H1 (cell line): ENCODE results near the gene ALDH5A1. TPM values are rescaled to one million over a fixed set of nuclear protein-coding genes. Genes with fewer than 3 reads are reported as not detected.

Experiments
- CTCF ChIA-PET: fragments of 300-600 bp; sonication (Branson Sonifier 250); formaldehyde crosslinking; loops from one replicate; lab custom pipeline; 2021; ENCODE audit not compliant: partially characterized antibody; lab: Charles Lee
- POLR2A ChIA-PET: fragments of 300-600 bp; sonication (Branson Sonifier 250); formaldehyde crosslinking; loops from one replicate; lab custom pipeline; 2021; ENCODE audit warnings: inconsistent platforms; ENCODE audit not compliant: partially characterized antibody; lab: Charles Lee
- DNase-seq, 2 experiments: peaks; one replicate each; pipeline versions ENCODE4 v3.0.0 to v3.0.0-alpha.2; 2010 to 2022; ENCODE audit warnings: low spot score in 2 of 2, low read depth in 1 of 2, mixed read lengths in 1 of 2
- FAIRE-seq: peaks from 2 replicates; lab custom pipeline; 2011; peaks lifted over from hg19 to GRCh38; lab: Jason Lieb, UNC
- H2AFZ ChIP-seq: 2 replicates; pipeline ENCODE4 v1.8.1; 2012; ENCODE audit warnings: low read length, inconsistent platforms
- H2AK5ac ChIP-seq: 2 replicates; pipeline ENCODE4 v1.6.1; 2013; ENCODE audit warnings: low read depth, low read length
- H2BK120ac ChIP-seq: replicated peaks from 2 replicates; pipeline ENCODE3; 2013; ENCODE audit warnings: low read depth, low read length, inconsistent platforms
- H2BK12ac ChIP-seq: 2 replicates; pipeline ENCODE4 v1.6.1; 2013; ENCODE audit warnings: low read depth, low read length
- H2BK15ac ChIP-seq: 2 replicates; pipeline ENCODE4 v1.6.1; 2013; ENCODE audit warnings: low read length
- H2BK20ac ChIP-seq: 2 replicates; pipeline ENCODE4 v1.6.1; 2013; ENCODE audit warnings: low read length
- H2BK5ac ChIP-seq: 2 replicates; pipeline ENCODE4 v1.6.1; 2013; ENCODE audit warnings: low read depth, low read length
- H3K14ac ChIP-seq: 2 replicates; pipeline ENCODE4 v1.6.1; 2013; ENCODE audit warnings: inconsistent platforms; ENCODE audit not compliant: insufficient read length
- H3K18ac ChIP-seq: 2 replicates; pipeline ENCODE4 v1.6.1; 2013; ENCODE audit warnings: low read length; ENCODE audit errors: extremely low read depth
- H3K23ac ChIP-seq: 2 replicates; pipeline ENCODE4 v1.6.1; 2013; ENCODE audit warnings: inconsistent platforms; ENCODE audit not compliant: insufficient read length
- H3K23me2 ChIP-seq: 2 replicates; pipeline ENCODE4 v1.6.1; 2013; ENCODE audit warnings: low read depth, low read length
- H3K27ac ChIP-seq: 2 replicates; pipeline ENCODE4 v1.6.1; 2011; ENCODE audit warnings: low read depth, low read length, inconsistent platforms
- H3K27me3 ChIP-seq, 4 experiments: replicated peaks in 1 of 4; 1 replicate in 1 of 4; 2 replicates in 3 of 4; pipeline versions ENCODE4 v1.6.1 to v1.8.1; 2011 to 2013; ENCODE audit warnings: low read length in 3 of 4, mild to moderate bottlenecking in 3 of 4, inconsistent platforms in 2 of 4, mixed read lengths in 2 of 4, moderate library complexity in 1 of 4; ENCODE audit not compliant: control insufficient read depth in 3 of 4, insufficient read depth in 3 of 4; ENCODE audit errors: extremely low read depth in 1 of 4
- H3K36me3 ChIP-seq, 4 experiments: 2 replicates each; pipeline versions ENCODE4 v1.6.1 to v1.8.1; 2011 to 2013; ENCODE audit warnings: mild to moderate bottlenecking in 4 of 4, low read length in 3 of 4, moderate library complexity in 2 of 4, control low read depth in 1 of 4, inconsistent platforms in 1 of 4; ENCODE audit not compliant: insufficient read depth in 4 of 4, control insufficient read depth in 2 of 4
- H3K4ac ChIP-seq: replicated peaks from 2 replicates; pipeline ENCODE3; 2013; ENCODE audit warnings: low read length, low read depth, mixed read lengths, inconsistent platforms; ENCODE audit not compliant: insufficient read length
- H3K4me1 ChIP-seq, 4 experiments: replicated peaks in 1 of 4; 1 replicate in 1 of 4; 2 replicates in 3 of 4; pipeline versions ENCODE4 v1.6.1 to v1.8.1; 2011 to 2013; ENCODE audit warnings: low read length in 3 of 4, inconsistent platforms in 2 of 4, mixed read lengths in 1 of 4; ENCODE audit not compliant: insufficient read depth in 4 of 4, control insufficient read depth in 3 of 4
- H3K4me2 ChIP-seq, 2 experiments: 2 replicates each; pipeline versions ENCODE4 v1.6.1 to v1.8.1; 2011 to 2013; ENCODE audit warnings: low read depth in 2 of 2, low read length in 2 of 2, control low read depth in 1 of 2, inconsistent platforms in 1 of 2, mild to moderate bottlenecking in 1 of 2; ENCODE audit not compliant: insufficient read depth in 1 of 2
- H3K4me3 ChIP-seq, 4 experiments: fragments of 200-600, 300-600 bp in 1 of 4; sonication (generic), shearing (Covaris generic), sonication (Bioruptor Twin) in 1 of 4; 2 replicates each; pipeline versions ENCODE4 v1.5.1 to v1.8.1; 2011 to 2016; ENCODE audit warnings: low read length in 4 of 4, low read depth in 3 of 4, control low read depth in 2 of 4, inconsistent platforms in 2 of 4, mild to moderate bottlenecking in 2 of 4, mixed read lengths in 1 of 4, moderate library complexity in 1 of 4; ENCODE audit not compliant: insufficient read depth in 2 of 4; ENCODE audit errors: extremely low read depth in 1 of 4
- H3K56ac ChIP-seq: replicated peaks from 2 replicates; pipeline ENCODE3; 2013; ENCODE audit warnings: low read depth, mild to moderate bottlenecking, mixed read lengths, low read length, inconsistent platforms; ENCODE audit not compliant: insufficient read length
- H3K79me1 ChIP-seq: 2 replicates; pipeline ENCODE4 v1.6.1; 2013; ENCODE audit warnings: low read depth, low read length, control low read depth
- H3K79me2 ChIP-seq, 2 experiments: 2 replicates each; pipeline versions ENCODE4 v1.6.1 to v1.8.1; 2012 to 2013; ENCODE audit warnings: low read length in 2 of 2, mild to moderate bottlenecking in 2 of 2, inconsistent platforms in 1 of 2; ENCODE audit not compliant: insufficient read depth in 2 of 2, control insufficient read depth in 1 of 2
- H3K9ac ChIP-seq, 4 experiments: replicated peaks in 1 of 4; 1 replicate in 1 of 4; 2 replicates in 3 of 4; pipeline versions ENCODE4 v1.6.1 to v1.8.1; 2011 to 2013; ENCODE audit warnings: low read depth in 3 of 4, low read length in 3 of 4, control low read depth in 2 of 4, mild to moderate bottlenecking in 2 of 4, moderate library complexity in 2 of 4, inconsistent platforms in 1 of 4; ENCODE audit errors: extremely low read depth in 1 of 4
- H3K9me3 ChIP-seq, 2 experiments: 2 replicates each; pipeline versions ENCODE4 v1.6.1 to v1.8.1; 2012 to 2013; ENCODE audit warnings: mild to moderate bottlenecking in 2 of 2, moderate library complexity in 2 of 2, control low read depth in 1 of 2, inconsistent platforms in 1 of 2, low read depth in 1 of 2, low read length in 1 of 2, mixed read lengths in 1 of 2; ENCODE audit not compliant: insufficient read depth in 2 of 2
- H4K20me1 ChIP-seq, 2 experiments: replicated peaks in 1 of 2; 2 replicates each; pipeline versions ENCODE3 to v1.8.1; 2011 to 2013; ENCODE audit warnings: inconsistent platforms in 2 of 2, low read length in 2 of 2, mild to moderate bottlenecking in 1 of 2; ENCODE audit not compliant: insufficient read depth in 2 of 2, control insufficient read depth in 1 of 2
- H4K5ac ChIP-seq: 2 replicates; pipeline ENCODE4 v1.6.1; 2013; ENCODE audit warnings: low read length, low read depth, mixed read lengths, inconsistent platforms; ENCODE audit not compliant: insufficient read length
- H4K8ac ChIP-seq: 2 replicates; pipeline ENCODE4 v1.8.0; 2013; ENCODE audit warnings: mild to moderate bottlenecking, moderate library complexity, low read length, inconsistent platforms; ENCODE audit not compliant: insufficient read depth; ENCODE audit errors: extremely low read depth
- H4K91ac ChIP-seq: replicated peaks from 2 replicates; pipeline ENCODE3; 2013; ENCODE audit warnings: low read length, mixed read lengths, inconsistent platforms; ENCODE audit not compliant: insufficient read length
- BACH1 ChIP-seq: IDR thresholded peaks from 2 replicates; pipeline ENCODE4 v1.6.1; 2012; ENCODE audit warnings: low read length, improper control_type of control experiment
- FOSL1 ChIP-seq: IDR thresholded peaks from 2 replicates; pipeline ENCODE4 v1.6.1; 2011; ENCODE audit warnings: mild to moderate bottlenecking, low read depth, low read length, moderate library complexity; ENCODE audit not compliant: insufficient read depth
- RNF2 ChIP-seq: fragments of 200-900, 300-1000 bp; sonication (generic); IDR thresholded peaks from 2 replicates; pipeline ENCODE4 v1.7.1; 2016; ENCODE audit warnings: borderline replicate concordance, low read depth, mild to moderate bottlenecking, antibody characterized with exemption, low read length; ENCODE audit not compliant: poor library complexity, severe bottlenecking; ENCODE audit errors: missing control alignments
- SP1 ChIP-seq: IDR thresholded peaks from 2 replicates; pipeline ENCODE4 v1.6.1; 2011; ENCODE audit warnings: low read depth, low read length
- WGBS, 2 experiments: shearing (Covaris generic) in 1 of 2; methylation state at CpG; one replicate each; pipeline versions ENCODE4 v1.1.6 to v1.1.7; 2013 to 2015; ENCODE audit warnings: low lambda C conversion rate in 2 of 2, mixed read lengths in 2 of 2, inconsistent platforms in 1 of 2, low coverage in 1 of 2, missing lambda C conversion rate in 1 of 2; ENCODE audit not compliant: insufficient replicate concordance in 2 of 2, insufficient coverage in 1 of 2, insufficient read length in 1 of 2; ENCODE audit errors: extremely low coverage in 1 of 2, missing lambda C conversion rate in 1 of 2; 5-methylcytosine and 5-hydroxymethylcytosine counted together
- polyA plus RNA-seq, 7 experiments: library from polyadenylated mRNA; depleted of rRNA in 3 of 7; stranded (reverse) in 5 of 7; unstranded in 2 of 7; fragments of >200 nt in 5 of 7; fragments of 200-250 nt in 2 of 7; gene quantifications; 1 replicate in 5 of 7; 2 replicates in 1 of 7; 4 replicates in 1 of 7; pipeline versions ENCODE4 v1.2.1 to v1.2.3, GENCODE V29; 2011 to 2013; ENCODE audit warnings: missing spikeins in 2 of 7, mixed read lengths in 2 of 7
- total RNA-seq: library from RNA; stranded (reverse); fragmentation: NEBNext Ultra II Directional; extraction: Animal tissue kit (Norgen Biotek cat#: 25700); gene quantifications from 2 replicates; pipeline ENCODE4 v1.2.1, GENCODE V29; 2021

The ALDH5A1 gene
- total and polyA plus RNA-seq, 2 of the 8 experiments (the other 6 are each of a cell fraction or from before 2014, with no cell fraction given) = 1.5 to 2.4 TPM

- H3K9me3 ChIP-seq = no peaks in the 10 kb centered on the region
- no peak overlapping the region for H2BK20ac ChIP-seq
- no peaks in the 10 kb centered on the region; the same call in 1 of the 2 replicates for H3K23me2 ChIP-seq
- WGBS, 2 experiments = 96% methylated on average over 1 of the region's 1 CpG; no CpG with 5 or more reads in 1 of the 2 experiments
- no peaks in the 10 kb centered on the region for H3K79me1 ChIP-seq
- H3K36me3 ChIP-seq = no peaks in the 10 kb centered on the region
- no peak overlapping the region for H3K4me2 ChIP-seq
- H3K4me1 ChIP-seq = no peaks in the 10 kb centered on the region
- no peaks in the 10 kb centered on the region for H3K27me3 ChIP-seq
- DNase-seq = no peak
- no peak overlapping the region for H3K56ac ChIP-seq
- no peak overlapping the region for H2BK12ac ChIP-seq
- no peak for FAIRE-seq
- H3K79me2 ChIP-seq = no peaks in the 10 kb centered on the region
- H4K5ac ChIP-seq = no peak overlapping the region
- no peak overlapping the region for H2BK5ac ChIP-seq
- no peak overlapping the region for H2AK5ac ChIP-seq
- no peak overlapping the region for H3K18ac ChIP-seq
- no peak overlapping the region for H4K91ac ChIP-seq
- H3K23ac ChIP-seq = no peak overlapping the region
- no peak overlapping the region for H2AFZ ChIP-seq
- POLR2A ChIA-PET = no interaction called here
- H4K8ac ChIP-seq = no peak overlapping the region
- no peak overlapping the region for H3K4me3 ChIP-seq
- no peak overlapping the region for H3K4ac ChIP-seq
- H3K9ac ChIP-seq = no peak overlapping the region
- no peak overlapping the region for H3K14ac ChIP-seq
- H2BK15ac ChIP-seq = no peak overlapping the region
- TF ChIP-seq FOSL1 = no peak
- no peak for TF ChIP-seq BACH1
- TF ChIP-seq SP1 = no peak
- no peak for TF ChIP-seq RNF2
- H2BK120ac ChIP-seq = no peak overlapping the region
- H4K20me1 ChIP-seq = no peaks in the 10 kb centered on the region
- no peak overlapping the region for H3K27ac ChIP-seq
- CTCF ChIA-PET = interaction anchor here (0.9 kb wide), 3 partner anchors 51 to 72 kb away, joined by 3 to 4 read pairs (median 4); no protein-coding TSS in a partner anchor
Measured at GRCh38 chr6:24529985-24530384, 35.2 kb downstream of the ALDH5A1 start.
